Adrenal gland (tissue), 12 donors: ENCODE data around the gene ANKS1A. TPM values are rescaled to one million over a fixed set of nuclear protein-coding genes. Genes with fewer than 3 reads are reported as not detected.

Experiments used
- DNase-seq, 7 donors: peaks; one replicate each; pipeline ENCODE4 v3.0.0-alpha.2; 2019 to 2020
- H3K27ac ChIP-seq, 5 donors: fragments of 200-600 bp; sonication (generic) in 4 of 5; 1 replicate in 3 of 5; 2 replicates in 2 of 5; pipeline versions ENCODE4 v1.5.1 to v1.8.0; 2016 to 2020; ENCODE audit warnings: mild to moderate bottlenecking in 1 of 5
- H3K27me3 ChIP-seq: fragments of 200-600 bp; 2 replicates; pipeline ENCODE4 v1.8.0; 2021
- H3K36me3 ChIP-seq, 2 donors: fragments of 200-600 bp; replicated peaks in 1 of 2; 1 replicate in 1 of 2; 2 replicates in 1 of 2; pipeline versions ENCODE4 v1.5.1 to v1.8.0; 2018 to 2022
- H3K4me1 ChIP-seq, 2 donors: fragments of 200-600 bp; replicated peaks in 1 of 2; 1 replicate in 1 of 2; 2 replicates in 1 of 2; pipeline versions ENCODE4 v1.5.1 to v1.8.0; 2018 to 2021
- H3K4me3 ChIP-seq, 4 donors: fragments of 200-600 bp; sonication (generic) in 3 of 4; one replicate each; pipeline ENCODE4 v1.5.1; 2016 to 2018
- H3K9me3 ChIP-seq, 3 donors: fragments of 200-600 bp; sonication (generic) in 1 of 3; replicated peaks in 1 of 3; 1 replicate in 2 of 3; 2 replicates in 1 of 3; pipeline versions ENCODE4 v1.5.1 to v1.8.0; 2016 to 2021
- CTCF ChIP-seq, 6 experiments: fragments of 450-650 bp in 4 of 6; fragments of 200-600 bp in 2 of 6; sonication (generic) in 1 of 6; IDR thresholded peaks; 1 replicate in 5 of 6; 2 replicates in 1 of 6; pipeline versions ENCODE4 v1.5.1 to v1.8.0; 2016 to 2021; ENCODE audit warnings: antibody characterized with exemption in 6 of 6, mild to moderate bottlenecking in 2 of 6, moderate library complexity in 1 of 6
- POLR2A ChIP-seq, 2 donors: fragments of 450-650 bp; IDR thresholded peaks; one replicate each; pipeline ENCODE4 v1.6.1; 2017; ENCODE audit warnings: antibody characterized with exemption in 2 of 2, mild to moderate bottlenecking in 2 of 2, moderate library complexity in 1 of 2
- WGBS, 4 donors: extraction: QIAGEN DNeasy Blood & Tissue Kit in 2 of 4; methylation state at CpG; one replicate each; pipeline versions ENCODE4 v1.1.5 to v1.1.7; 2013 to 2017; 5-methylcytosine and 5-hydroxymethylcytosine counted together
- intact Hi-C, 2 donors: fragments of 100-400 bp; cut with DNase I; formaldehyde crosslinking; loops; one replicate each; pipeline versions ENCODE4 v1.14.1 to v1.15.0; 2022 to 2023
- polyA plus RNA-seq, 3 donors: library from polyadenylated mRNA; stranded (reverse); fragments of 200-250 nt in 2 of 3; fragments of 350-450 nt in 1 of 3; fragmentation: Illumina TruSeq in 1 of 3; extraction: RNeasy Lipid Tissue Mini Kit (QIAGEN cat#74804) in 1 of 3; gene quantifications; one replicate each; pipeline ENCODE4 v1.2.3, GENCODE V29; 2013 to 2014
- total RNA-seq, 9 donors: library from RNA; depleted of rRNA in 4 of 9; stranded (reverse); fragments of >200 nt in 4 of 9; fragments of 120-200 nt in 1 of 9; fragmentation: NEBNext Ultra II Directional in 1 of 9; extraction: Animal tissue kit (Norgen Biotek cat#: 25700) in 1 of 9; gene quantifications; one replicate each; pipeline versions ENCODE4 v1.1.0 to v1.2.4, GENCODE V29; 2013 to 2023
- donor health status: healthy with polysubstance abuse.
- donor health status: Bipolar disorder and iron deficiency.
- donor health status: DM: yes; HTN: yes; CAD: no.
- donor health status: DM: no; HTN: no; CAD: no.
- donor health status: DM: no; HTN: no; CAD: no.
- donor health status: DM: yes; HTN: yes; CAD: no.

Gene ANKS1A
- total and polyA plus RNA-seq, 12 donors, result 11.7 to 68.0 (median 42.4) TPM

- DNase-seq, result no peak
- no peak overlapping the region for H3K27ac ChIP-seq
- peaks cover 14 to 36% of the 10 kb centered on the region in 2 donors for H3K4me1 ChIP-seq
- H3K36me3 ChIP-seq, result no peaks in the 10 kb centered on the region
- 62 to 85% (median 75%) methylated on average over 4 of the region's 4 CpGs for WGBS, 4 donors
- TF ChIP-seq POLR2A (IDR thresholded peaks at IDR 0.05) (no peak), CTCF (IDR thresholded peaks at IDR 0.05) (no peak)
- intact Hi-C loops, result no loop called here
- H3K27me3 ChIP-seq, result no peaks in the 10 kb centered on the region
- no peak overlapping the region for H3K4me3 ChIP-seq
- no peaks in the 10 kb centered on the region for H3K9me3 ChIP-seq
These were observed 11.4 kb downstream of the ANKS1A start for GRCh38 chr6:34900321-34901031.

- TF ChIP-seq POLR2A (IDR thresholded peaks at IDR 0.05), result no peak
- TF ChIP-seq CTCF (IDR thresholded peaks at IDR 0.05), result no peak
- Histone ChIP-seq H3K27ac (no peak overlapping the region), H3K27me3 (no peaks in the 10 kb centered on the region), H3K4me3 (no peak overlapping the region), H3K36me3 (no peaks in the 10 kb centered on the region), H3K4me1 (peaks cover 10 to 41% of the 10 kb centered on the region in 2 donors), H3K9me3 (no peaks in the 10 kb centered on the region)
- no peak for DNase-seq
- intact Hi-C loops, result no loop called here
- WGBS, 4 donors, result 92 to 97% (median 94%) methylated on average over 5 of the region's 5 CpGs
These were observed 12.9 kb downstream of the ANKS1A start for GRCh38 chr6:34901930-34902329.

- TF ChIP-seq CTCF (IDR thresholded peaks at IDR 0.05) (no peak), POLR2A (IDR thresholded peaks at IDR 0.05) (no peak)
- H3K27ac ChIP-seq, result no peak overlapping the region
- intact Hi-C loops, result no loop called here
- no peak overlapping the region for H3K4me3 ChIP-seq
- H3K9me3 ChIP-seq, result no peaks in the 10 kb centered on the region
- no peaks in the 10 kb centered on the region for H3K36me3 ChIP-seq
- peak in 1 of 7 donors; percentile 20 for DNase-seq
- H3K4me1 ChIP-seq, result peaks cover 5 to 46% of the 10 kb centered on the region in 2 donors
- 80 to 92% (median 88%) methylated on average over 4 to 5 of the region's 5 CpGs for WGBS, 4 donors
- no peaks in the 10 kb centered on the region for H3K27me3 ChIP-seq
These were observed 16.0 kb downstream of the ANKS1A start for GRCh38 chr6:34904990-34905613.

DNA sequence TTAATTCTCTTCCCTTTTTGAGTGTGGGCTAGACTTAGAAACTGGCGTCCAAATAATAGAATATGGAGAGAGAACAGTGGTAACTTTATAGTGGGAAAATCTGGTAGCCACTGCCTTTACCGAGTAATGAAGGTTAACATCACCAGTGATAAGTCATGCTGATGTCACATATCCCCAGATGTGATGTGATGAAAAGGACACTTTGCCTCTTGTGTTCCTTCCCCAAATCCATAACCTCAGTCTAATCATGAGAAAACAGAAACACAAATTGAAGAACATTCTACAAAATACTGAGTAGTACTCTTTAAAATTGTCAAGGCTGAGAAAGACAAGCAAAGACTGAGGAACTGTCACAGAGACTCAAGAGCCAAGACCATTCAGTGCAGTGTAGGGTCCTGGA is 17.8 kb downstream of the ANKS1A start:
- no peaks in the 10 kb centered on the region for H3K36me3 ChIP-seq
- WGBS, 4 donors, result 84 to 91% (median 89%) methylated on average over 2 of the region's 2 CpGs
- H3K4me3 ChIP-seq, result no peak overlapping the region
- no peaks in the 10 kb centered on the region for H3K27me3 ChIP-seq
- intact Hi-C loops, result no loop called here
- no peak overlapping the region for H3K27ac ChIP-seq
- DNase-seq, result no peak
- no peaks in the 10 kb centered on the region for H3K9me3 ChIP-seq
- peaks cover 0 to 45% of the 10 kb centered on the region in 2 donors for H3K4me1 ChIP-seq
- TF ChIP-seq POLR2A (IDR thresholded peaks at IDR 0.05), result no peak
- no peak for TF ChIP-seq CTCF (IDR thresholded peaks at IDR 0.05)
